GM13977 (cell line): ENCODE results near the gene MED17.

Experiments
- DNase-seq: peaks from one replicate; pipeline ENCODE4 v3.0.0; 2012; ENCODE audit warnings: low spot score
- CTCF ChIP-seq: IDR thresholded peaks from 2 replicates; pipeline ENCODE4 v1.5.1; 2012; ENCODE audit warnings: mild to moderate bottlenecking, control low read depth; ENCODE audit not compliant: insufficient read depth; ENCODE audit errors: extremely low read depth, missing control alignments
- in situ Hi-C: fragments of 300-500 bp; cut with MboI; formaldehyde crosslinking; loops from one replicate; pipeline ENCODE4 v1.12.0; 2022; ENCODE audit warnings: low sequenced_read_pairs, low pct_unique_long_range_greater_than_20kb, mixed read lengths, inconsistent platforms; ENCODE audit not compliant: unreplicated experiment

MED17 gene

GRCh38 chr11:93822359-93822758, 38.3 kb downstream of the MED17 start:
- in situ Hi-C loops = no loop called here
- DNase-seq = no peak
- TF ChIP-seq CTCF = no peak

- in situ Hi-C loops = no loop called here
These were observed 39.1 kb downstream of the MED17 start for GRCh38 chr11:93823210-93823609.

GRCh38 chr11:93827363-93827762, 43.3 kb downstream of the MED17 start:
- in situ Hi-C loops = no loop called here
- no peak for TF ChIP-seq CTCF
- no peak for DNase-seq

More at GRCh38 chr11:93823210-93823609, 39.1 kb downstream of the MED17 start:
- DNase-seq = no peak
- TF ChIP-seq CTCF = no peak

- TF ChIP-seq CTCF = no peak
- in situ Hi-C loops = no loop called here
- no peak for DNase-seq
These were observed 45.5 kb downstream of the MED17 start for GRCh38 chr11:93829598-93829997.

GRCh38 chr11:93831343-93832127, 47.5 kb downstream of the MED17 start:
- no peak for TF ChIP-seq CTCF
- in situ Hi-C loops = no loop called here
- DNase-seq = no peak

GRCh38 chr11:93832780-93833179, 48.7 kb downstream of the MED17 start:
- no peak for TF ChIP-seq CTCF
- no peak for DNase-seq
- in situ Hi-C loops = no loop called here
